H1 (cell line): ENCODE results near the gene CEP104.

ENCODE experiments used
- KDM1A ChIP-seq: fragments of 200-600, 300-600 bp; sonication (generic); IDR thresholded peaks from 2 replicates; pipeline ENCODE4 v1.7.1; 2016; ENCODE audit warnings: mild to moderate bottlenecking, low read length, borderline replicate concordance
- RBBP5 ChIP-seq: IDR thresholded peaks from 2 replicates; pipeline ENCODE4 v1.7.1; 2012; ENCODE audit warnings: low read depth, mild to moderate bottlenecking, inconsistent platforms, low read length, moderate library complexity, borderline replicate concordance
- SUZ12 ChIP-seq: fragments of 200-600 bp; sonication (generic); IDR thresholded peaks from 2 replicates; pipeline ENCODE4 v1.6.1; 2012; ENCODE audit warnings: mild to moderate bottlenecking, inconsistent platforms, low read length, moderate library complexity, mixed read lengths
- ZNF274 ChIP-seq: IDR thresholded peaks from 2 replicates; pipeline ENCODE4 v1.7.0; 2012; ENCODE audit warnings: low read length, borderline replicate concordance; ENCODE audit errors: extremely low read depth
- TF ChIP-seq, protein P1 (sequence below), 3 experiments: IDR thresholded peaks; 1 replicate in 2 of 3; 2 replicates in 1 of 3; pipeline versions ENCODE4 v1.5.1 to v1.6.1; 2011; ENCODE audit warnings: low read length in 3 of 3, mild to moderate bottlenecking in 3 of 3, inconsistent platforms in 2 of 3, low read depth in 1 of 3, moderate library complexity in 1 of 3; ENCODE audit not compliant: insufficient read depth in 1 of 3; ENCODE audit errors: control extremely low read depth in 1 of 3

DNA sequence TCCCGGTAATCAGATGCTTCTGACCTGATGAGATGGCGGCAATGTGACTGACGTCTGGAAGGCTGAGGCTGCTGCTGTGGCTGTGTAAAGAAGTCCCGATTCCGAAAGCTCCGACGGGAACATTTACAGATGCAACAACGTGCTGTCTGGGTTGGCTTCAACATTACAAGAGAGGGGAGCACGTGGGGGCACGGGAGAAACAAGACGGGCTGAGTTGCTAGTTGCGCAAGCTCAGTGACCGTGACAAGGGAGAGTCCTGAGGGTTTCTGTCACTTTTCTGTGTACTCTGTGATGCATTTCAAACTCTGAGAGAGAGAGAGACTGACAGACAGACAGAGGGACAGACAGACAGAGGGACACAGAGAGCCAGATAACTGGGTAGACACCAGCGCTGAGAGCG lies 35.1 kb downstream of the CEP104 start:
- TF ChIP-seq SUZ12 (no peak), KDM1A (no peak), ZNF274 (no peak), RBBP5 (no peak)
- TF ChIP-seq, protein P1, sequence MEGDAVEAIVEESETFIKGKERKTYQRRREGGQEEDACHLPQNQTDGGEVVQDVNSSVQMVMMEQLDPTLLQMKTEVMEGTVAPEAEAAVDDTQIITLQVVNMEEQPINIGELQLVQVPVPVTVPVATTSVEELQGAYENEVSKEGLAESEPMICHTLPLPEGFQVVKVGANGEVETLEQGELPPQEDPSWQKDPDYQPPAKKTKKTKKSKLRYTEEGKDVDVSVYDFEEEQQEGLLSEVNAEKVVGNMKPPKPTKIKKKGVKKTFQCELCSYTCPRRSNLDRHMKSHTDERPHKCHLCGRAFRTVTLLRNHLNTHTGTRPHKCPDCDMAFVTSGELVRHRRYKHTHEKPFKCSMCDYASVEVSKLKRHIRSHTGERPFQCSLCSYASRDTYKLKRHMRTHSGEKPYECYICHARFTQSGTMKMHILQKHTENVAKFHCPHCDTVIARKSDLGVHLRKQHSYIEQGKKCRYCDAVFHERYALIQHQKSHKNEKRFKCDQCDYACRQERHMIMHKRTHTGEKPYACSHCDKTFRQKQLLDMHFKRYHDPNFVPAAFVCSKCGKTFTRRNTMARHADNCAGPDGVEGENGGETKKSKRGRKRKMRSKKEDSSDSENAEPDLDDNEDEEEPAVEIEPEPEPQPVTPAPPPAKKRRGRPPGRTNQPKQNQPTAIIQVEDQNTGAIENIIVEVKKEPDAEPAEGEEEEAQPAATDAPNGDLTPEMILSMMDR (IDR thresholded peaks at IDR 0.05; ENCODE audit: control extremely low read depth in 1 of 3, insufficient read depth in 1 of 3, low read depth in 1 of 3, low read length in 3 of 3) = no peak
